ENCODE results near the gene ADGRB2. TPM values are rescaled to one million over a fixed set of nuclear protein-coding genes. Genes with fewer than 3 reads are reported as not detected.

Gene ADGRB2
- total RNA-seq, 1 donor from 2014 or later = 14.2 TPM

DNA sequence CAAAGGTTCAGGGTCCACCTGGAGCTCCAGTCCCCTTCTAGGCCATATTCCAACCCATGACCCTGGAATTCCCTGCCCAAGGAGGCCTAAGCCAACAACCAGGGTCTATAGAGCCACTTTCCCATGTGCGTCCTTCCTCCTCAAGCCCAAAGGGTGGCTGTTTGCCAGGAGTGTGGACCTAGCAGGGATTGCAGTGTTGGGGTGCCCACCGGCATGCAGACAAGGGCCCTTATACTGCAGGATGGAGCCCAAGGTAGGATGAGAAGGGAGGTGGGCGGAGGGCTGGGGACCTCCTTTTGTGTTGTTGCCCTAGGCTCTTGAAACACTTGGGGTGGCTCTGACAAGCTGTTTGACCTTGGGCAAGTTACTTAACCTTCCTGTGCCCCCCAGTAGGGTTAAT lies 19.7 kb upstream of the ADGRB2 start:
- no peak overlapping the region for H3K27ac Mint-ChIP-seq
- H3K27me3 Mint-ChIP-seq = peaks cover 4% of the 10 kb centered on the region
- no peak for DNase-seq (ENCODE audit: extremely low spot score, unreplicated experiment)
- no peak overlapping the region for H3K4me3 Mint-ChIP-seq
- H3K9me3 Mint-ChIP-seq = no peaks in the 10 kb centered on the region
- H3K4me1 Mint-ChIP-seq (ENCODE audit: unreplicated experiment) = peaks cover 50% of the 10 kb centered on the region
- TF ChIP-seq, protein P1, sequence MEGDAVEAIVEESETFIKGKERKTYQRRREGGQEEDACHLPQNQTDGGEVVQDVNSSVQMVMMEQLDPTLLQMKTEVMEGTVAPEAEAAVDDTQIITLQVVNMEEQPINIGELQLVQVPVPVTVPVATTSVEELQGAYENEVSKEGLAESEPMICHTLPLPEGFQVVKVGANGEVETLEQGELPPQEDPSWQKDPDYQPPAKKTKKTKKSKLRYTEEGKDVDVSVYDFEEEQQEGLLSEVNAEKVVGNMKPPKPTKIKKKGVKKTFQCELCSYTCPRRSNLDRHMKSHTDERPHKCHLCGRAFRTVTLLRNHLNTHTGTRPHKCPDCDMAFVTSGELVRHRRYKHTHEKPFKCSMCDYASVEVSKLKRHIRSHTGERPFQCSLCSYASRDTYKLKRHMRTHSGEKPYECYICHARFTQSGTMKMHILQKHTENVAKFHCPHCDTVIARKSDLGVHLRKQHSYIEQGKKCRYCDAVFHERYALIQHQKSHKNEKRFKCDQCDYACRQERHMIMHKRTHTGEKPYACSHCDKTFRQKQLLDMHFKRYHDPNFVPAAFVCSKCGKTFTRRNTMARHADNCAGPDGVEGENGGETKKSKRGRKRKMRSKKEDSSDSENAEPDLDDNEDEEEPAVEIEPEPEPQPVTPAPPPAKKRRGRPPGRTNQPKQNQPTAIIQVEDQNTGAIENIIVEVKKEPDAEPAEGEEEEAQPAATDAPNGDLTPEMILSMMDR (conservative IDR thresholded peaks at IDR 0.05) = no peak
- H3K36me3 Mint-ChIP-seq = no peaks in the 10 kb centered on the region

DNA sequence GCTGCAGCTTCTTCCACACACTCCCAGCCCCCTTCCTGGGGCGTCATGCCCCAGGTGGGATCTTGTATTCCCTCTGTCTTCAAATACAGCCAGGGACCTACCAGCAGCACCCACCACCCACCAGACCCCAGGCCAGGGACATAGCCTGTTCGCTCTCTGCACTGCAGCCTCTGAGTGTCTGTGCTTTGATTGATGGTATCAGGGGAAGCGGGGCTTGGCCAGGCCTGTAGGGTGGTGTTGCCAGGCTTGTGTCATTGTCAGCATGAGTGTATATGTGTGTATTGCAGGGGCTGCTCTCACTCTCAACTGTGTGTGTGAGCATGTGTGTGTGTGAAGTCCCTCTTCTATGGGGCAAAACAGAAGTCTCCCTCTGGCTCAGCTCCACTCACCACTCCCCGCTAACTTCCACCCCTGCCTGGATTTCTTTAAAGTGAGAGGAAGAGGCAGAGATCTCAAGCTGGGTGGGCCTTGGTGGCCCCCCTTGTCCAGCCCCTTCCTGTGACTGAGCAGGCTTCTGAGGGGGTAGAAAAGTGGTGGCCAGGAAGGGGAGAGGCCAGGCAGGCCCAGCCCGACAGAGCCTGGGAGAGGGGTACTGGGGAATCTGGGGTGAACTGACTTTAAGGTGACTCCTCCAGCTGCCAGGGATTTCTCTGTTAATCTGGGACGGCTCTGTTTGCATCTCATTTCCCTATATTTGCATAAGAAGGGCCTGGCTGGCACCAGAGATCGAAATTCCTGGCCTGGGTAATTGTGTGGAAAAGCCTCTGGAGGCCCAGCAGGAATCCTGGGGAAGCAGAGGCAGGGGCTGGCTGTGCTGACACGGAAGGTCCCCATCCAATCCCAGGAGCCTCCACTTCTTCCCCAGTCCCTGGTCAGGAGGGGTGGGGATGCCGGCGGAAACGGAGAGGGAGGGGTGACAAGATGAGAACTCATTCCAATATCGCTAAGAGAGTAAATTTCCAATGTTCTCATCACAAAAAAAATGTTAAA lies 18.6 kb upstream of the ADGRB2 start:
- Mint-ChIP-seq H3K4me3 (no peak overlapping the region), H3K27ac (peak overlapping the region; percentile 31), H3K27me3 (peaks cover 4% of the 10 kb centered on the region), H3K9me3 (no peaks in the 10 kb centered on the region), H3K36me3 (no peaks in the 10 kb centered on the region), H3K4me1 (ENCODE audit: unreplicated experiment) (peaks cover 46% of the 10 kb centered on the region)
- TF ChIP-seq, protein P1 (conservative IDR thresholded peaks at IDR 0.05) = no peak
- no peak for DNase-seq (ENCODE audit: extremely low spot score, unreplicated experiment)

- H3K9me3 Mint-ChIP-seq = no peaks in the 10 kb centered on the region
- peaks cover 13% of the 10 kb centered on the region for H3K27me3 Mint-ChIP-seq
- peak overlapping the region; percentile 51 for H3K4me3 Mint-ChIP-seq
- H3K36me3 Mint-ChIP-seq = no peaks in the 10 kb centered on the region
- no peak for DNase-seq (ENCODE audit: extremely low spot score, unreplicated experiment)
- TF ChIP-seq, protein P1 (conservative IDR thresholded peaks at IDR 0.05) = no peak
- H3K27ac Mint-ChIP-seq = peak overlapping the region; percentile 46
- H3K4me1 Mint-ChIP-seq (ENCODE audit: unreplicated experiment) = peaks cover 43% of the 10 kb centered on the region
Measured at GRCh38 chr1:31781756-31782371, 17.7 kb upstream of the ADGRB2 start.

- H3K27me3 Mint-ChIP-seq = peaks cover 19% of the 10 kb centered on the region
- H3K27ac Mint-ChIP-seq = peak overlapping the region; percentile 46
- no peaks in the 10 kb centered on the region for H3K36me3 Mint-ChIP-seq
Measured at GRCh38 chr1:31781138-31781755, 17.1 kb upstream of the ADGRB2 start.

GRCh38 chr1:31780632-31781031 lies 16.5 kb upstream of the ADGRB2 start:
- H3K27ac Mint-ChIP-seq = no peak overlapping the region
- peaks cover 25% of the 10 kb centered on the region for H3K27me3 Mint-ChIP-seq
- TF ChIP-seq, protein P1 (conservative IDR thresholded peaks at IDR 0.05) = no peak
- no peak for DNase-seq (ENCODE audit: extremely low spot score, unreplicated experiment)
- peaks cover 38% of the 10 kb centered on the region for H3K4me1 Mint-ChIP-seq (ENCODE audit: unreplicated experiment)
- no peaks in the 10 kb centered on the region for H3K36me3 Mint-ChIP-seq
- no peak overlapping the region for H3K4me3 Mint-ChIP-seq
- no peaks in the 10 kb centered on the region for H3K9me3 Mint-ChIP-seq

More at GRCh38 chr1:31781138-31781755, 17.1 kb upstream of the ADGRB2 start:
- Mint-ChIP-seq H3K9me3 (no peaks in the 10 kb centered on the region), H3K4me1 (ENCODE audit: unreplicated experiment) (peaks cover 43% of the 10 kb centered on the region), H3K4me3 (peak overlapping the region; percentile 51)
- TF ChIP-seq, protein P1 (conservative IDR thresholded peaks at IDR 0.05) = no peak
- DNase-seq (ENCODE audit: extremely low spot score, unreplicated experiment) = no peak

All from type B pancreatic cell (in vitro differentiated cells).